Measurements from ENCODE around the gene CRTC1.
"Not testable (repeated sequence)": the region's sequence is repeated elsewhere in the genome, so short reads cannot be mapped to it uniquely, and the experiment has no call there.

CRTC1 gene

GRCh38 chr19:18809149-18809868 is 125.8 kb downstream of the CRTC1 start:
- no peak for DNase-seq

DNA sequence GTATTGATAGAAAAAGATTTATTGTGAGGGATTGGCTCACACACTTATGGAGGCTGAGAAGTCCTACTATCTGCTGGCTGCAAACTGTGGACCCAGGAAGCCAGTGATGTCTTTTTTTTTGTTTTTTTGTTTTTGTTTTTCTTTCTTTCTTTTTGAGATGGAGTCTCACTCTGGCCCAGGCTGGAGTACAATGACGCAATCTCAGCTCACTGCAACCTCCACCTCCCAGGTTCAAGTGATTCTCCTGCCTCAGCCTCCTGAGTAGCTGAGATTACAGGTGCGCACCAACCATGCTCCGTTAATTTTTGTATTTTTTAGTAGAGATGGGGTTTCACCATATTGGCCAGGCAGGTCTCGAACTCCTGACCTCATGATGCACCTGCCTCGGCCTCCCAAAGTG is 128.2 kb downstream of the CRTC1 start:
- not testable (repeated sequence) for DNase-seq

DNA sequence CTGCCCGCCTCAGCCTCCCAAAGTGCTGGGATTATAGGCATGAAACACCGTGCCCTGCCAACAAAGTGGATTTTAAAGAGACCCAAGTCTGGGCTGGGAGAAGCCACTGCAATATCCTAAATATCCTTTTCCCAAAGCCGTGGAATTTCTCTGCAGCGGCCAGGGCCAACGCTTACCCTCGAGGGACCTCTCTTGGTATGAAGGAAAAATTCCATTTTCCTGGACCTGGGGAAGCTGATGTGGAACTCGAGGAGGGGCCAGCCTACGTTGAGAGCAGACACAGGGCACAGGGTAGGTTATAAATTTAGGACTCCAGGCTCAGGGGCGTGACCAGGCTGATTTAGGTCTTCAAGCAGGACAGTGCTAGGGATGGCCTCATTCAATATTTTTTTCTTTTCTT is 130.6 kb downstream of the CRTC1 start:
- DNase-seq: no peak

DNA sequence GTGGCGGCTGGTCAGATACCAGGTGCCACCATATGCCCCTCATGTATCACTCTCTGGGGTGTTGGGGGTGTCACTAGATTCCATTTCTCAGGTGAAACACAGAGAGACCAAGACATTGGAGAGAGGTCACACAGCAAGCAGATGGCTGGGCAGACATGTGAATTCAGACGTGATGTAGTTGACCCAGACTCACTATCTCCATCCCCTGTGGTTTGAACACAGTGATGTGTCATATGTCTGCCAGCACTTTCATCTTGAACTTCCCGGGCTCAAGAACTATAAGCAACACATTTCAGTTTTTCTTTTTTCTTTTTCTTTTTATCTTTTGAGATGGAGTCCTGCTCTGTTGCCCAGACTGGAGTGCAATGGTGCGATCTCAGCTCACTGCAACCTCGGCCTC is 132.2 kb downstream of the CRTC1 start:
- no peak for DNase-seq

DNA sequence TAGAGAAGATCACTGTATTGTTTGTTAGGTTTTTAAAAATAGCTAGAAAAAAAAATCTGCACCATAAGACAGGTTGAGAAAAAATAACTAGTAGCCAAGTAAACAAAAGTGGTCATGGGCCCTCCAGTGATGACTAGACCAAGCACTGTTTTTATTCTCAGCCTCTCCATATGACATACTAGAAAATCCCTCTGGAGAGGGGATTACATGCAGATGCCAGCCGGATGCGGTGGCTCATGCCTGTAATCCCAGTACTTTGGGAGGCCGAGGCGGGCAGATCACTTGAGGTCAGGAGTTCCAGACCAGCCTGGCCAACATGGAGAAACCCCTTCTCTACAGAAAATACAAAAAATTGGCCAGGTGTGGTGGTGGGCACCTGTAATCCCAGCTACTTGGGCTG is 133.2 kb downstream of the CRTC1 start:
- DNase-seq: not testable (repeated sequence)

GRCh38 chr19:18817574-18817973 is 134.1 kb downstream of the CRTC1 start:
- DNase-seq: no peak

- DNase-seq: no peak
These were observed 145.3 kb downstream of the CRTC1 start for GRCh38 chr19:18828786-18829185.

- DNase-seq: no peak
These were observed 147.0 kb downstream of the CRTC1 start for GRCh38 chr19:18830488-18830887.

GRCh38 chr19:18831524-18832305 is 148.2 kb downstream of the CRTC1 start, which contains the start of gene UPF1:
Gene UPF1, plus strand, starts transcription at chr19:18831959. Its CDS starts 251 bp downstream, at chr19:18832210.
- peak; percentile 94 for DNase-seq
